Measurements from ENCODE around the gene IMPDH2. TPM values are rescaled to one million over a fixed set of nuclear protein-coding genes. Genes with fewer than 3 reads are reported as not detected.

Gene IMPDH2
- total RNA-seq, 1 experiment from 2014 or later = 248 TPM

- in situ Hi-C loops (cut with HindIII; ENCODE audit: low sequenced_read_pairs) = no loop called here
- no peak for DNase-seq (ENCODE audit: low spot score)
Measured at GRCh38 chr3:48989126-48989795, 39.9 kb downstream of the IMPDH2 start.

GRCh38 chr3:48985831-48986376 lies 43.3 kb downstream of the IMPDH2 start:
- no peak for DNase-seq (ENCODE audit: low spot score)
- in situ Hi-C loops (cut with HindIII; ENCODE audit: low sequenced_read_pairs) = no loop called here

GRCh38 chr3:48984663-48985062 lies 44.5 kb downstream of the IMPDH2 start:
- in situ Hi-C loops (cut with HindIII; ENCODE audit: low sequenced_read_pairs) = no loop called here
- no peak for DNase-seq (ENCODE audit: low spot score)

- no peak for DNase-seq (ENCODE audit: low spot score)
- in situ Hi-C loops (cut with HindIII; ENCODE audit: low sequenced_read_pairs) = no loop called here
Measured at GRCh38 chr3:48983096-48983495, 46.1 kb downstream of the IMPDH2 start.

GRCh38 chr3:48982686-48983085 lies 46.5 kb downstream of the IMPDH2 start:
- DNase-seq (ENCODE audit: low spot score) = no peak
- in situ Hi-C loops (cut with HindIII; ENCODE audit: low sequenced_read_pairs) = no loop called here

- in situ Hi-C loops (cut with HindIII; ENCODE audit: low sequenced_read_pairs) = no loop called here
- DNase-seq (ENCODE audit: low spot score) = no peak
Measured at GRCh38 chr3:48982016-48982415, 47.2 kb downstream of the IMPDH2 start.

- in situ Hi-C loops (cut with HindIII; ENCODE audit: low sequenced_read_pairs) = no loop called here
Measured at GRCh38 chr3:48980295-48980694, 48.9 kb downstream of the IMPDH2 start.

GRCh38 chr3:48979451-48979850 lies 49.7 kb downstream of the IMPDH2 start:
- in situ Hi-C loops (cut with HindIII; ENCODE audit: low sequenced_read_pairs) = no loop called here

More at GRCh38 chr3:48980295-48980694, 48.9 kb downstream of the IMPDH2 start:
- DNase-seq (ENCODE audit: low spot score) = no peak

More at GRCh38 chr3:48979451-48979850, 49.7 kb downstream of the IMPDH2 start:
- DNase-seq (ENCODE audit: low spot score) = no peak

Other genes with a start within 250 kb of the IMPDH2 start
- gene PRKAR2A, start 181.5 kb downstream of the IMPDH2 start, total RNA-seq (2014; rRNA removed; shearing (Covaris generic)) = 10.8 and 16.7 TPM in 2 replicates
- 16.0 and 30.1 TPM in 2 replicates for gene SLC25A20, start 130.5 kb downstream of the IMPDH2 start, total RNA-seq (2014; rRNA removed; shearing (Covaris generic))
- gene ARIH2, start 110.6 kb downstream of the IMPDH2 start, total RNA-seq (2014; rRNA removed; shearing (Covaris generic)) = 165 and 178 TPM in 2 replicates
- gene P4HTM, start 39.2 kb downstream of the IMPDH2 start, total RNA-seq (2014; rRNA removed; shearing (Covaris generic)) = 0.03 TPM in 1 of 2 replicates, not detected in the other
- 154 and 164 TPM in 2 replicates for gene WDR6, start 22.0 kb downstream of the IMPDH2 start, total RNA-seq (2014; rRNA removed; shearing (Covaris generic))
- gene DALRD3, start 10.8 kb downstream of the IMPDH2 start, total RNA-seq (2014; rRNA removed; shearing (Covaris generic)) = 49.6 and 62.8 TPM in 2 replicates
- gene NDUFAF3, start 7.3 kb downstream of the IMPDH2 start, total RNA-seq (2014; rRNA removed; shearing (Covaris generic)) = 90.8 and 109 TPM in 2 replicates
- gene QRICH1, start 64.7 kb upstream of the IMPDH2 start, total RNA-seq (2014; rRNA removed; shearing (Covaris generic)) = 138 and 168 TPM in 2 replicates
- 274 and 325 TPM in 2 replicates for gene QARS1, start 75.4 kb upstream of the IMPDH2 start, total RNA-seq (2014; rRNA removed; shearing (Covaris generic))
- gene USP19, start 91.4 kb upstream of the IMPDH2 start, total RNA-seq (2014; rRNA removed; shearing (Covaris generic)) = 46.1 and 46.5 TPM in 2 replicates
- gene LAMB2, start 103.7 kb upstream of the IMPDH2 start, total RNA-seq (2014; rRNA removed; shearing (Covaris generic)) = 175 and 318 TPM in 2 replicates
- gene CCDC71, start 136.9 kb upstream of the IMPDH2 start, total RNA-seq (2014; rRNA removed; shearing (Covaris generic)) = 60.1 and 69.5 TPM in 2 replicates
- gene KLHDC8B, start 142.2 kb upstream of the IMPDH2 start, total RNA-seq (2014; rRNA removed; shearing (Covaris generic)) = 20.0 and 30.9 TPM in 2 replicates
- gene C3orf62, start 247.8 kb upstream of the IMPDH2 start, total RNA-seq (2014; rRNA removed; shearing (Covaris generic)) = 0.31 and 1.7 TPM in 2 replicates

All from G401 (cell line).